GM19324 (cell line): ENCODE measurements around the gene ZNF484.
"Not testable (repeated sequence)": the region's sequence is repeated elsewhere in the genome, so short reads cannot be mapped to it uniquely, and the experiment has no call there.

Experiments
- ATAC-seq: cut with Tn5 transposase; IDR thresholded peaks from one replicate; pipeline ENCODE4 v1.9.1; 2021; ENCODE audit warnings: mild to moderate bottlenecking, moderate library complexity; ENCODE audit not compliant: unreplicated experiment, low FRiP score

The ZNF484 gene

GRCh38 chr9:92866600-92866999 lies 11.2 kb downstream of the ZNF484 start:
- ATAC-seq = not testable (repeated sequence)

GRCh38 chr9:92864152-92864551 lies 13.7 kb downstream of the ZNF484 start:
- ATAC-seq = no peak

GRCh38 chr9:92860867-92861266 lies 17.0 kb downstream of the ZNF484 start:
- ATAC-seq = no peak

GRCh38 chr9:92857236-92857635 lies 20.6 kb downstream of the ZNF484 start:
- no peak for ATAC-seq

GRCh38 chr9:92853716-92854115 lies 24.1 kb downstream of the ZNF484 start:
- ATAC-seq = no peak

GRCh38 chr9:92850898-92851297 lies 26.9 kb downstream of the ZNF484 start:
- no peak for ATAC-seq

GRCh38 chr9:92848740-92849139 lies 29.1 kb downstream of the ZNF484 start:
- ATAC-seq = not testable (repeated sequence)

- ATAC-seq = no peak
Measured at GRCh38 chr9:92846662-92847145, 31.1 kb downstream of the ZNF484 start.

GRCh38 chr9:92838411-92838810 lies 39.4 kb downstream of the ZNF484 start:
- ATAC-seq = not testable (repeated sequence)

- ATAC-seq = no peak
Measured at GRCh38 chr9:92837191-92837590, 40.6 kb downstream of the ZNF484 start.

- no peak for ATAC-seq
Measured at GRCh38 chr9:92829420-92829819, 48.4 kb downstream of the ZNF484 start.

GRCh38 chr9:92825065-92825464 lies 52.8 kb downstream of the ZNF484 start:
- not testable (repeated sequence) for ATAC-seq

GRCh38 chr9:92820964-92821363 lies 56.9 kb downstream of the ZNF484 start:
- ATAC-seq = no peak

- ATAC-seq = not testable (repeated sequence)
Measured at GRCh38 chr9:92819898-92820297, 57.9 kb downstream of the ZNF484 start.

GRCh38 chr9:92809629-92810326 lies 68.1 kb downstream of the ZNF484 start:
- ATAC-seq = not testable (repeated sequence)

- no peak for ATAC-seq
Measured at GRCh38 chr9:92808726-92809451, 68.9 kb downstream of the ZNF484 start.

- no peak for ATAC-seq
Measured at GRCh38 chr9:92807757-92808725, 69.8 kb downstream of the ZNF484 start.

- no peak for ATAC-seq
Measured at GRCh38 chr9:92807031-92807756, 70.6 kb downstream of the ZNF484 start.

GRCh38 chr9:92804727-92805126 lies 73.1 kb downstream of the ZNF484 start:
- ATAC-seq = no peak

- ATAC-seq = no peak
Measured at GRCh38 chr9:92798358-92798757, 79.5 kb downstream of the ZNF484 start.
